SJSA1 (cell line): ENCODE data around the gene TTC38. TPM values are rescaled to one million over a fixed set of nuclear protein-coding genes. Genes with fewer than 3 reads are reported as not detected.

Source experiments
- DNase-seq, 2 experiments: peaks; one replicate each; pipeline ENCODE4 v3.0.0-alpha.2; 2015 to 2020; ENCODE audit warnings: low spot score in 2 of 2, low read depth in 1 of 2
- H3K27ac ChIP-seq: fragments of 250-450 bp; sonication (Bioruptor Pico); 2 replicates; pipeline ENCODE4 v1.5.1; 2020; ENCODE audit warnings: mild to moderate bottlenecking, moderate library complexity
- H3K27me3 ChIP-seq: fragments of 250-450 bp; sonication (Bioruptor Pico); replicated peaks from 2 replicates; pipeline ENCODE4 v1.5.1; 2020; ENCODE audit warnings: mild to moderate bottlenecking, moderate library complexity
- H3K36me3 ChIP-seq: fragments of 250-450 bp; sonication (Bioruptor Pico); 2 replicates; pipeline ENCODE4 v1.5.1; 2020; ENCODE audit warnings: mild to moderate bottlenecking
- H3K4me1 ChIP-seq: fragments of 250-450 bp; sonication (Bioruptor Pico); replicated peaks from 2 replicates; pipeline ENCODE4 v1.6.1; 2021; ENCODE audit warnings: mild to moderate bottlenecking
- H3K4me3 ChIP-seq: fragments of 250-450 bp; sonication (Bioruptor Pico); 2 replicates; pipeline ENCODE4 v1.5.1; 2020; ENCODE audit warnings: mild to moderate bottlenecking
- H3K9me3 ChIP-seq: fragments of 250-450 bp; sonication (Bioruptor Pico); replicated peaks from 2 replicates; pipeline ENCODE4 v1.5.1; 2020; ENCODE audit warnings: mild to moderate bottlenecking
- total RNA-seq: library from RNA; depleted of rRNA; stranded (reverse); fragments of >200 nt; shearing (Covaris generic); gene quantifications from 2 replicates; pipeline ENCODE4 v1.2.3, GENCODE V29; 2014; rRNA removed

TTC38 gene
- 47.1 and 58.1 TPM in 2 replicates for total RNA-seq

DNA sequence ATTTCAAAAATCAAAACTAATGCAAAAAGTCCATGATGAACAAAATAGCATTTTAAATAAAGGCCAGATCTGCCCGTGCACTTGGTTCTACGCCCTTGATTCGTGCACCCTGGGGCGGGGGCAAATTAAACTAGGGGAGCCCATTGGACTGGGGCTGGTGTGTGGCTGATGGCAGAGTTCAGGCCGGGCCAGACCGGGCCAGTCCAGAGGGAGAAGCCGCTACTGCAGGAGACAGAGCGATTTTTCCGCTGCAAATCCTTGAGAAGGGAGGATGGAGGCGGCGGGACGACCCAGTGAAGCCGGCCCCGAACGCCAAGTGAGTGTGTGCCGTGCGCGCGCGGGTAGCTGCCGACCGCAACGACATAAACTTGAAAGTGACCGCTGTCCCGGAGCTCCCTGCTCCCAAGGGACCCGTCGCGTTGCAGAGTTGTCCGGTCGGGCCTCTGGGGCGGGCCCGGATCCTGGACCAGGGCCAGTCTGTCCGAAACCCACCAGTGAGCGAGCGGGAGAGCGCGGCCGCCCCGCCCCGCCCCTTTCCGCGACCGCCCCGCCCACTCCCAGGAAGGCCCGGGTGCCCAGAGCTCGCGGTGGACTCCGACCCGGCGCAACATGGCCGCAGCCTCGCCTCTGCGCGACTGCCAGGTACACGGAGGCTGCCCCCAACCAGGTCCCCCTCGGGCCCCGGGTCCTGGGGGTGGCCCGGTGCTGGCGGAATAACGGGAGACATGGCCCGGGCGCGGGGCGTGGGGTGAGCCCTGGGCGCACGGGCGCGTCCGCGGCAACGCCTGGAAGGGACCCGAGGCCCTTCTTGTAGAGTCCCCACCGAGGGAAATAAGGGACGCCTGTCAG, at the start of gene TTC38:
Gene TTC38, plus strand, starts transcription at position 578 of the 849 bp plus-strand sequence. Its CDS starts 32 bp downstream, at position 610.
- peak; percentile 81 to 90 for DNase-seq
- Histone ChIP-seq H3K9me3 (peaks cover 12% of the 10 kb centered on the region), H3K36me3 (peaks cover 23% of the 10 kb centered on the region)

DNA sequence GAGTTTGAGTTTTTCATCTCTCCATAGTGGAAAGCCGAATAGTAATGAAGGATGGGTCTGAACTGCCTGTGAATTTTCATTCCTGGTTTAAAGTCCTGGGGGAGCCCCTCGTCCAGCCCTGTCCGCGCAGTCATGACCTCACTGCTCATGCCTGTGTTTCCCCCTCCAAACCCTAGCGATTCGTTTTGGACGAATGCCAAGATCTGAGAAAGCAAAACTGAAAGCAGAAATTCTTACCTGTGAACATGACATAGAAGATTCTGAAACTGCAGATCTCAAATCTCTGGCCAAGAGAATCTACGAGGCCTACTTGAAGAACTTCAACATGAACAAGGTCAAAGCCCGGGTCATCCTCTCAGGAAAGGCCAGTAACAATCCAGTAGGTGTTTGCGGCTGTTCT, 48.2 kb upstream of the TTC38 start:
- H3K9me3 ChIP-seq, result no peaks in the 10 kb centered on the region
- peaks cover 8% of the 10 kb centered on the region; the same call in 1 of the 2 replicates for H3K36me3 ChIP-seq
- no peaks in the 10 kb centered on the region for H3K27me3 ChIP-seq
- no peaks in the 10 kb centered on the region for H3K4me1 ChIP-seq
- DNase-seq, result no peak
- H3K27ac ChIP-seq, result no peak overlapping the region
- H3K4me3 ChIP-seq, result no peak overlapping the region

More for the DNA sequence above, at the start of gene TTC38:
- Histone ChIP-seq H3K4me3 (peak within 1 kb of the TSS; percentile 67), H3K27ac (0 out of 2 replicates have a peak within 1 kb of the TSS, but pooled peaks have one; percentile 13), H3K4me1 (peaks cover 19% of the 10 kb centered on the region), H3K27me3 (no peaks in the 10 kb centered on the region)

DNA sequence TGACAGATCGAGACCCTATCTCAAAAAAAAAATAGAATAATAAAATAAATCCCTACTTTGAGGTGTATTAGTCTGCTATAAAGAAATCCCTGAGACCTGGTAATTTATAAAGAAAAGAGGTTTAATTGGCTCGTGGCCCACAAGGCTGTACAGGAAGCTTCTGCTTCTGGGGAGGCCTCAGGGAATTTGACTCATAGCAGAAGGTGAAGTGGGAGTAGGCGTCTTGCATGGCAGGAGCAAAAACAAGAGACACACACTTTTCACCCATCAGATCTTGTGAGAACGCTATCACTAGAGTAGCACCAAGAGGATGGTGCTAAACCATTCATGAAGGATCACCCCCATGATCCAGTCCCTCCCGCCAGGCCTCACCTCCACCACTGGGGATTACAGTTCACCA, 46.9 kb upstream of the TTC38 start:
- H3K27ac ChIP-seq, result no peak overlapping the region
- DNase-seq, result no peak

DNA sequence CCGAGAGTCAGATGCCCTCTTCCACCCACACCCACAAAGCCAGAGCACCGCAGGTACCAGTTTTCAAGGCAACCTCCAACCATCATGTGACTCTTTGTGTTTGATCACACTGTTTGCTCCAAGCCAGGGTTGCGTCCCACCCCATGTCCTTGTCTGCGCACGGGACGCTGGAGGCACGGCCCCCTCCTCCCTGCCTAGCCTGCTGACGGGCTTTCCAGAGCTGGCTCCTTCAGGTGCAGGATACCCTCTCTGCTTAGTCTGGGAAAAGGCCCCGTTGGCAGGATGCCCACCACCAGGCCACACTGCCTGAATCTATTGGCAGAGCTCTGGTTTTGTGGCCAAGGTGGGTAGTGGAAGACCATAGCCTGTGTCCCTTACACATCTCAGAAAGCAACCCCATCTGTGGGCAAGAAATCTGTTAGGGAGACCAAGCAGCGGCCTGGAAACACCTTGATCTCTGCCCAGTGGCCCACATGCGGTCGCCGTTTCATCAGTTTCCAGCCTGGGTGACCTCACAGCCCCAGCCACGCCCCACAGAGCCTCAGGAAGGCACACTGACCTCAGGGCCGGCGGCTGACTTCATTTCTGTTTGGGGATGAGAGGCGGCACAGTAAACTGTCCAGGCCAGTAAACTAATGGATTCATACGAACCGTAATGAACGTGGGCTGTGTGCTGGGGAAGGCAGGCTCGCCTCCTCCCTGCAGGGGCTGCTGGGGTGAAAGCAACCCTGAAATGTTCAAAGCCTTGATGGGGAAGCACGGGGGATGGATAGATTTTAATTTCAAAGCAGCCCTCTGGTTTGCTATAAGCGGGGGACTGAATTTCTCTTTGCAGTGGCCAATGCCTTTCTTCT, 43.5 kb upstream of the TTC38 start:
- Histone ChIP-seq H3K36me3 (peaks cover 5% of the 10 kb centered on the region; the same call in 1 of the 2 replicates), H3K27ac (no peak overlapping the region), H3K4me3 (no peak overlapping the region), H3K27me3 (no peaks in the 10 kb centered on the region), H3K9me3 (no peaks in the 10 kb centered on the region), H3K4me1 (no peaks in the 10 kb centered on the region)
- DNase-seq, result no peak

More for the DNA sequence above, 46.9 kb upstream of the TTC38 start:
- Histone ChIP-seq H3K9me3 (no peaks in the 10 kb centered on the region), H3K27me3 (no peaks in the 10 kb centered on the region), H3K36me3 (peaks cover 8% of the 10 kb centered on the region; the same call in 1 of the 2 replicates), H3K4me1 (no peaks in the 10 kb centered on the region), H3K4me3 (no peak overlapping the region)

DNA sequence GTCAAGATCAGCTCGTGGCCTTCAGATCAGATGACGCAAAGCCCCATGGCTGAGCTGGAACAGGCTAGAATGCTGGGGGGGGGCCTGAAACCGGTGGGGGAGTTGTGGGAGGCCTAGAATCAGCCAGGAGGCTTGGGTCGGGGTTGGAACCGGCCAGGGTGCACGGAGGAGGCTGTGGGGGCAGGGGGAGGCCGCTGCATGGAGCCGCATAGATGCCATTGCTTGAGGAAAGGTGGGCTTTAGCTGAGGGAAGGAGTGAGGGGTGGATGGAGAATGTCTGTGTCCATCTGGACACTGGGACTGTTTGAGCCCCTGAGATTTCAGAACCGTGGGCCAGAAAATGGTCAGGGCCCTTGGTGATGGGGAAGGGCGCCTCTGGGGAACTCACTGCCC, 42.9 kb upstream of the TTC38 start:
- Histone ChIP-seq H3K27ac (no peak overlapping the region), H3K4me3 (no peak overlapping the region), H3K9me3 (no peaks in the 10 kb centered on the region), H3K4me1 (no peaks in the 10 kb centered on the region), H3K27me3 (no peaks in the 10 kb centered on the region), H3K36me3 (peaks cover under 1% of the 10 kb centered on the region; the same call in 1 of the 2 replicates)
- DNase-seq, result no peak

DNA sequence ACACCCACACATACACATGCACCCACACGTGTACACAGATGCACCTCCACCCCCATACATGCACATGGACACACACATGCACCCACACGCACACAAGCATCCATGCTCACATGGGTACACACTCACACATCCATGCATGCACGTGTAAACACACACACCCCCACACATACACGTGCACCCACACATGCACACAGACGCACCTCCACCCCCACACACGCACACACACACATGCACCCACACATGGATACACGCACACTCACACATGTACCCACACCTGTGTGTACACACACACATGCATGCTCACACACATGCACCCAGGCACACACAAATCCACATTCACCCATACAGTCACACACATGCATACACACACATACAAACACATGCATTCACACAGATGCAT, 42.2 kb upstream of the TTC38 start:
- no peaks in the 10 kb centered on the region for H3K27me3 ChIP-seq
- H3K4me1 ChIP-seq, result no peaks in the 10 kb centered on the region
- H3K4me3 ChIP-seq, result no peak overlapping the region
- no peak for DNase-seq
- no peaks in the 10 kb centered on the region for H3K9me3 ChIP-seq
- no peak overlapping the region for H3K27ac ChIP-seq
- H3K36me3 ChIP-seq, result no peaks in the 10 kb centered on the region

DNA sequence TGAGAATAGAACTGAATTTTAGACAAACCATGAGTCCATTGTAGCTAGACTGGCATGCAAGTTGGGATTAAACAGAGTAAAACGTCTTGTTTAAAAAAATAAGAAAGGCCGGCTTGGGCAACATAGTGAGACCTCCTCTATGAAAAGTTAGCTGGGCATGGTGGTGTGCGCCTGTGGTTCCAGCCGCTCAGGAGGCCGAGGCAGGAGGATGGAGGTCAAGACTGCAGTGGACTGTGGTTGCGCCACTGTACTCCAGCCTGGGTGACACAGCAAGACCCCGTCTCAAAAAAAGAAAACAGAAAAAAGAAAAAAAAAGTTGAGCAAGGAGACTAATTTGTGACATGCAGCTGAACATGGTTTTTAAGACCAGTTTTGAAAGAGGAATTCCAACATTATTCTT, 41.2 kb upstream of the TTC38 start:
- DNase-seq, result no peak
- Histone ChIP-seq H3K4me1 (no peaks in the 10 kb centered on the region), H3K27me3 (no peaks in the 10 kb centered on the region), H3K27ac (no peak overlapping the region), H3K9me3 (no peaks in the 10 kb centered on the region), H3K36me3 (no peaks in the 10 kb centered on the region), H3K4me3 (no peak overlapping the region)

DNA sequence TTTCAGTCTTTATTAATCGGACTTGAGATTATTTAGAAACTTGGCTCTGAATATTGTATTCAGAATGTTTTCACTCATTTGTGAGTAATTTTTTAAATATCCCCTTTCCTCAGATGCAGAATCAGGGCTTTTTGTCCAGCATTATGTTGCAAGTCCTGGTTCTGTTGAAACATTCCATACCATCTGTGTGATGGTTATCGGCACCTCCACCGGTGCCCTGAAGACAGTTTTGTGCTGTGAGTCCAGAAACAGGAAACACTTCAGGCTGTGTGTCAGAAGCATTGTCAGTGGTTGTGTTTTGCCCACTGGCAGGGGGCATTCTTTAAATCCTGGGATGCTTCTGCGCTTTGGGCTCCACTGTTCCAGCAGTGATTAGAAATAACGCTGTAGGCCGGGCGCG, 38.1 kb upstream of the TTC38 start:
- no peaks in the 10 kb centered on the region for H3K9me3 ChIP-seq
- H3K36me3 ChIP-seq, result no peaks in the 10 kb centered on the region
- H3K4me3 ChIP-seq, result no peak overlapping the region
- no peak for DNase-seq
- no peak overlapping the region for H3K27ac ChIP-seq
- H3K27me3 ChIP-seq, result no peaks in the 10 kb centered on the region
- no peaks in the 10 kb centered on the region for H3K4me1 ChIP-seq

DNA sequence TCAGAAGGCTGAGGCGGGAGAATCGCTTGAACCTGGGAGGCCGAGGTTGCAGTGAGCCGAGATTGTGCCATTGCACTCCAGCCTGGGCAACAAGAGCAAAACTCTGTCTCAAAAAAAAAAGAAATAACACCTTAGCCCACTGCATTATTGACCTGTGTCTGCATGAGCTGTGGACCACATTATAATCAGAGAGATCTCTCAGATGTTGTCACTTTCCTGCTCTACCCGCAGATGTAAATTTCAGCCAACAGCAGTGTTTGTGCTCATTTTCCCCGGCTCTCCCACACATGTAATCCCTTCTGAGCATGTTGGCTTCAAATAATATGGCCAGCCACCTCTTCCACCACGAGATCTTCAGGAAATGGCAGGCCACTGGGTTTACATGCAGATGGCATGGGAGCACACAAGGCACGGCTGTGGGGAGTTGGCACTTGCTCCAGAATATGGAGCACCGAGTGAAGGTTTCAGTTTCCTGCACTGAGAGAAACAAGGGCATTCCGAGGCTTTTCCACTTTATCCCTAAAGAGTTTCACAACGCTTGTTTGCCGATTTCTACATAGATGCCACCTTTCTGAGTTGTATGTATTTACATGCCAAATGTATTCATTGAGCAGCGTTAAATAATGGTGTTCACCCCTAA, 37.4 kb upstream of the TTC38 start:
- no peak overlapping the region for H3K4me3 ChIP-seq
- no peak for DNase-seq
- H3K27ac ChIP-seq, result no peak overlapping the region
- H3K9me3 ChIP-seq, result no peaks in the 10 kb centered on the region
- H3K4me1 ChIP-seq, result no peaks in the 10 kb centered on the region
- no peaks in the 10 kb centered on the region for H3K27me3 ChIP-seq
- no peaks in the 10 kb centered on the region for H3K36me3 ChIP-seq

DNA sequence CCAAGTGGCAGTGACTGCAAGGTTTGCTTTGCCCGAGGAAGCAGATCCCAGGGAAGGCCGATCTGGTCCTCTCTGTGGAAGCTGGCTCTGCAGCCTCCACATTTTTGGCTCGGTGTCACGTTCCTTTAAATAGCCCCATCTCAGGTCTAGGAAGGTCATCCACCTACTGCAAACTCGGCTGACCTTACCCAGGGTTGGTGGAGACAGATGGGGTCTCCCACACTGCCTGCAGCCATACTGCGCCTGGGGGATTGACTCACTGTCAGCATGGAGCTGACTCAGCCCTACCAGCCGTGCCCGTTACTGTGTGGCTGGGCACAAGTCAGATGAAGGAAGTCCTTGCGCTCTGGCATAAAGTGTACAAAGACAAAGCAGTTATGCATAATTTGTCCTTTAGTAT, 34.6 kb upstream of the TTC38 start:
- Histone ChIP-seq H3K36me3 (no peaks in the 10 kb centered on the region), H3K9me3 (no peaks in the 10 kb centered on the region), H3K27ac (no peak overlapping the region), H3K4me1 (no peaks in the 10 kb centered on the region), H3K27me3 (no peaks in the 10 kb centered on the region), H3K4me3 (no peak overlapping the region)
- no peak for DNase-seq

DNA sequence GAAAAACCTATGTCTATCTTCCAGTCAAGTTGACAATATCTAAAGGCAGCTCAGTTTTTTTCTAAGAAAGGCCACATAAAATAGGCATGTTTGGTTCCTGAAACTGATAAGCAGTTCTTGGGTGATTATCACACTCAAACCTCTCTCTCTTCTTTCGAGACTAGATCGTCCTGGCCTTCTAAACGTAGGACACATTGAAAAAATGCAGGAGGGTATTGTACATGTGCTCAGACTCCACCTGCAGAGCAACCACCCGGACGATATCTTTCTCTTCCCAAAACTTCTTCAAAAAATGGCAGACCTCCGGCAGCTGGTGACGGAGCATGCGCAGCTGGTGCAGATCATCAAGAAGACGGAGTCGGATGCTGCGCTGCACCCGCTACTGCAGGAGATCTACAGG, 32.8 kb upstream of the TTC38 start:
- Histone ChIP-seq H3K4me3 (no peak overlapping the region), H3K27ac (no peak overlapping the region), H3K36me3 (no peaks in the 10 kb centered on the region), H3K27me3 (no peaks in the 10 kb centered on the region), H3K4me1 (no peaks in the 10 kb centered on the region), H3K9me3 (no peaks in the 10 kb centered on the region)
- DNase-seq, result no peak

DNA sequence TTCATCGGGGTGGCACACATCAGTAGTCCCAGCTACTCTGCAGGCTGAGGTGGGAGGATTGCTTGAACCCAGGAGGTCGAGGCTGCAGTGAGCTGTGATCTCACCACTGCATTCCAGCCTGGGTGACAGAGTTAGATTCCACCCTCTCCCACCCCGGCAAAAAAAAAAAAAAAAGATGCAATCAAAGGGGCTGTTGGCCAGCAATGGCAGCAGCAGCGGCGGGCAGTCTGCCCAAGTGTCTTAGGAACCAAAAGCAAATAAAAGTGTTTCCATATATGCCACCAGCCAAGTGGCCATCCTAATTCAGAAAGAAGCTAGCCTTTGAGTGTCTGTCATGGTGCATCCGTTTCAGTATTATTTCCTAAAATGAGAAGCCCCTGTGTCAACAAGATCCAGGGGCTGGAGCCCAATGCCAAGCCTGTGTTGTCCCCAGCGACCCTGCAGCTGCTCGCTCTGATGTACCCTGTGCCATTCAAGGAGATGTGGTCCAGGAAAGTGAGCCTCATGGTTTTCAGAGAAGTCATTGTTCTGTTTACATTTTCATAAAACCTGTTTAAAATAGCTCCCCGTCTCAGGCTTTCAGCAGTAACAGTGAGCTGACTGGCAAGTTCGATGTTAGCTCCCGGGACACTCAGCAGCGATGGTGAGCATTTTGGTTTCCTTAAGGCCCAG, 30.2 kb upstream of the TTC38 start:
- Histone ChIP-seq H3K4me1 (no peaks in the 10 kb centered on the region), H3K4me3 (no peak overlapping the region), H3K36me3 (peaks cover 1% of the 10 kb centered on the region; the same call in 1 of the 2 replicates), H3K27me3 (no peaks in the 10 kb centered on the region), H3K27ac (no peak overlapping the region), H3K9me3 (no peaks in the 10 kb centered on the region)
- DNase-seq, result peak in 1 of 2 experiments; percentile 17

DNA sequence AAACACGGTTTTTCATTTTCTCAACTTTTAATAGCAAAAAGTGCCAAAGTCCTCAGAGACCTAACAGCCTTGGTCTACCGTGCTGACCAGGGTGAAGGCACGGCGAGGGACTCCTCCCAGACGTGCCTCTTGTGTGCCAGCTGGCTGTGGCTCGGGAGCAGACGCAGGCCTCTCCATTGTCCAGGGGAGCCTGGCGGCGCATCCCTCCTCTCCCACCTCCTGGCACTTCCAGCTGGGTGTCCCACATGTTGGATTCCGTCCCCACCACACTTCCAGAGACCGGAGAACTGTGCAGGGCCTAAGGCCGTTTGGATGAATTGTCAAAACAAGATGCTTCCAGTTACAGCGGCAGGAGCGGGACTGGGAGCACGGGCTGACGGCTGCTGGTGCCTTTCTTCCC, 29.3 kb upstream of the TTC38 start:
- DNase-seq, result no peak
- no peak overlapping the region for H3K27ac ChIP-seq
- H3K36me3 ChIP-seq, result peaks cover 7% of the 10 kb centered on the region; the same call in 1 of the 2 replicates
- no peaks in the 10 kb centered on the region for H3K9me3 ChIP-seq
- no peaks in the 10 kb centered on the region for H3K4me1 ChIP-seq
- H3K27me3 ChIP-seq, result no peaks in the 10 kb centered on the region
- H3K4me3 ChIP-seq, result no peak overlapping the region
